Measurements from ENCODE around the gene CLCN5.

The CLCN5 gene

GRCh38 chrX:49922291-49923241, at the start of gene CLCN5:
Gene CLCN5, plus strand, starts transcription at chrX:49922596. Its CDS starts 2,703 bp downstream, at chrX:49925299.
- TF ChIP-seq L3MBTL2 (conservative IDR thresholded peaks at IDR 0.05) (peak; percentile 60), ZNF384 (IDR thresholded peaks at IDR 0.05) (no peak), CTBP1 (IDR thresholded peaks at IDR 0.05; ENCODE audit: borderline replicate concordance) (no peak), PKNOX1 (IDR thresholded peaks at IDR 0.05) (peak; percentile 32; the same call in 1 of the 2 replicates), FOXK2 (IDR thresholded peaks at IDR 0.05) (no peak), SP1 (IDR thresholded peaks at IDR 0.05) (no peak), LEF1 (IDR thresholded peaks at IDR 0.05; ENCODE audit: borderline replicate concordance) (no peak), HDGF (IDR thresholded peaks at IDR 0.05; ENCODE audit: borderline replicate concordance) (no peak)
- DNase-seq (ENCODE audit: extremely low spot score) = peak; percentile 93
- ChIA-PET POLR2A (interaction anchor here (0.6 to 1.1 kb wide), 4 partner anchors 28 to 156 kb away, joined by 3 read pairs; no protein-coding TSS in a partner anchor), CTCF (interaction anchor here (0.6 kb wide), 2 partner anchors 17 to 29 kb away, joined by 3 read pairs; no protein-coding TSS in a partner anchor)

- DNase-seq (ENCODE audit: extremely low spot score) = peak; percentile 36
These were observed 45.6 kb upstream of the CLCN5 start for GRCh38 chrX:49876750-49877149.

GRCh38 chrX:49877397-49878101, 44.8 kb upstream of the CLCN5 start:
- TF ChIP-seq ARNT (IDR thresholded peaks at IDR 0.05) = no peak
- no peak for DNase-seq (ENCODE audit: extremely low spot score)
- ChIA-PET POLR2A (no interaction called here), CTCF (no interaction called here)

More at GRCh38 chrX:49876750-49877149, 45.6 kb upstream of the CLCN5 start:
- ChIA-PET CTCF (interaction anchor here (0.7 kb wide), 1 partner anchor 272 kb away, joined by 3 read pairs; no protein-coding TSS in a partner anchor), POLR2A (no interaction called here)
- TF ChIP-seq FOXM1 (IDR thresholded peaks at IDR 0.05; ENCODE audit: borderline replicate concordance) (no peak), ELF4 (IDR thresholded peaks at IDR 0.05) (no peak), SUZ12 (IDR thresholded peaks at IDR 0.05) (no peak), ZNF384 (IDR thresholded peaks at IDR 0.05) (no peak)

GRCh38 chrX:49878128-49878833, 44.1 kb upstream of the CLCN5 start:
- ChIA-PET CTCF (interaction anchor here (0.5 kb wide), 1 partner anchor 47 kb away, joined by 3 read pairs; no protein-coding TSS in a partner anchor), POLR2A (interaction anchor here (1.2 kb wide), 1 partner anchor 17 kb away, joined by 4 read pairs; no protein-coding TSS in a partner anchor)
- no peak for DNase-seq (ENCODE audit: extremely low spot score)
- no peak for TF ChIP-seq SP1 (IDR thresholded peaks at IDR 0.05)
- TF ChIP-seq NFRKB (IDR thresholded peaks at IDR 0.05) = no peak
- TF ChIP-seq BHLHE40 (IDR thresholded peaks at IDR 0.05; ENCODE audit: borderline replicate concordance) = no peak
- TF ChIP-seq TARDBP (IDR thresholded peaks at IDR 0.05) = no peak
- no peak for TF ChIP-seq CTBP1 (IDR thresholded peaks at IDR 0.05; ENCODE audit: borderline replicate concordance)
- no peak for TF ChIP-seq ARNT (IDR thresholded peaks at IDR 0.05)
- no peak for TF ChIP-seq ZNF384 (IDR thresholded peaks at IDR 0.05)
- no peak for TF ChIP-seq ELF4 (IDR thresholded peaks at IDR 0.05)
- TF ChIP-seq FOXA1 (IDR thresholded peaks at IDR 0.05) = no peak
- no peak for TF ChIP-seq PKNOX1 (IDR thresholded peaks at IDR 0.05)
- TF ChIP-seq FOXK2 (IDR thresholded peaks at IDR 0.05) = no peak
- TF ChIP-seq L3MBTL2 (conservative IDR thresholded peaks at IDR 0.05) = no peak
- TF ChIP-seq LEF1 (IDR thresholded peaks at IDR 0.05; ENCODE audit: borderline replicate concordance) = no peak
- no peak for TF ChIP-seq FOXM1 (IDR thresholded peaks at IDR 0.05; ENCODE audit: borderline replicate concordance)
- TF ChIP-seq HDGF (IDR thresholded peaks at IDR 0.05; ENCODE audit: borderline replicate concordance) = no peak
- TF ChIP-seq SUZ12 (IDR thresholded peaks at IDR 0.05) = no peak

- ChIA-PET CTCF (interaction anchor here (0.5 to 0.7 kb wide), 2 partner anchors 46 to 117 kb away, joined by 3 read pairs; no protein-coding TSS in a partner anchor), POLR2A (interaction anchor here (0.6 to 1.2 kb wide), 3 partner anchors 18 to 187 kb away, joined by 3 to 4 read pairs (median 3); no protein-coding TSS in a partner anchor)
- peak; percentile 37; the same call in 1 of the 2 replicates for TF ChIP-seq PKNOX1 (IDR thresholded peaks at IDR 0.05)
- TF ChIP-seq L3MBTL2 (conservative IDR thresholded peaks at IDR 0.05) = peak; percentile 67
- no peak for TF ChIP-seq ARNT (IDR thresholded peaks at IDR 0.05)
These were observed 43.4 kb upstream of the CLCN5 start, which contains the start of gene USP27X for GRCh38 chrX:49878834-49879655. Gene USP27X, plus strand, starts transcription at chrX:49879484. Its CDS starts 824 bp downstream, at chrX:49880308.

More at GRCh38 chrX:49878834-49879655, 43.4 kb upstream of the CLCN5 start, which contains the start of gene USP27X:
- DNase-seq (ENCODE audit: extremely low spot score) = peak; percentile 69
